HG03558 (cell line): Measurements from ENCODE around the gene P2RX2.

Experiments used
- ATAC-seq: cut with Tn5 transposase; IDR thresholded peaks from one replicate; pipeline ENCODE4 v1.9.1; 2021; ENCODE audit warnings: moderate number of reproducible peaks; ENCODE audit not compliant: unreplicated experiment; ENCODE audit errors: extremely low read depth

P2RX2 gene

GRCh38 chr12:132617135-132617701 lies 1.4 kb upstream of the P2RX2 start:
- no peak for ATAC-seq

- no peak for ATAC-seq
Observed at GRCh38 chr12:132617822-132618682, 524 bp upstream of the P2RX2 start.

DNA sequence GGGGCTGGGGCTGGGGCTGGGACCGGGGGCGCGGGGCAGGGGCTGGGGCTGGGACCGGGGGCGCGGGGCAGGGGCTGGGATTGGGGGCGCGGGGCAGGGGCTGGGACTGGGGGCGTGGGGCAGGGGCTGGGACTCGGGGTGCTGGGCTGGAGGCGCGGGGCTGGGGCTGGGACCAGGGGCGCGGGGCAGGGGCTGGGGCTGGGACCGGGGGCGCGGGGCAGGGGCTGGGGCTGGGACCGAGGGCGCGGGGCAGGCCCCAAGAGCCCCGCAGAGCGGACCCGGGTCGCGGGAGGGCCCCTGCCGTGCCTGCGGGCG lies 452 bp downstream of the P2RX2 start:
- no peak for ATAC-seq

GRCh38 chr12:132619386-132620112 lies 973 bp downstream of the P2RX2 start:
- no peak for ATAC-seq

DNA sequence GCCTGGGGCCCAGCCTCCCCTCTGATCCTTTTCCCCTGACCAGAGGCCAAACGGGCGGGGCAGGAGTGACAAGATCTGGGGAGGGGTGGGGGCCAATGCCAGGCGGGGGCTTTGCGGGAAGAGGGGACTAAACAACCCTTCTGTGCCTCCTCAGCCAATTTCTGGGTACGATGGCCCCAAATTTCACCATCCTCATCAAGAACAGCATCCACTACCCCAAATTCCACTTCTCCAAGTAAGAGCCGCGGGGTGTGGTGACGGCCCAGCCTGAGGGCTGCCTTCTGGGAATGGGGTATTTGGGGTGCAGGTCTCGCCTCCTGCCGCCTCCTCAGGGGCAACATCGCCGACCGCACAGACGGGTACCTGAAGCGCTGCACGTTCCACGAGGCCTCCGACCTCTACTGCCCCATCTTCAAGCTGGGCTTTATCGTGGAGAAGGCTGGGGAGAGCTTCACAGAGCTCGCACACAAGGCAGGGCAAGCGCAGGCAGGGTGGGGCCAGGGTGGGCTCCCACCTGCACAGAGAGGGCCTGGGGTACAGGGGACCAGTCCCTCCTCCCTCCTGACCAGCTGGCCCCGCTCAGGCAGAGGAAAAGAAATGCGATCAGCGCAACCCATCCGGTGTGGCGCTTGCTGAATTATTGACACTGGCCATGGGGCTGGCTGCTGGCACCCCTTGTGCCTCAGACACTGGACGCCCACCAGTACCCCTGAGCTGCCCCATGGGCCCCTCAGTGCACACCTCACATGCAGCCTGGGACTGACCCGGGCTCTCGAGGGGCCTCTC lies 1.7 kb downstream of the P2RX2 start:
- no peak for ATAC-seq

DNA sequence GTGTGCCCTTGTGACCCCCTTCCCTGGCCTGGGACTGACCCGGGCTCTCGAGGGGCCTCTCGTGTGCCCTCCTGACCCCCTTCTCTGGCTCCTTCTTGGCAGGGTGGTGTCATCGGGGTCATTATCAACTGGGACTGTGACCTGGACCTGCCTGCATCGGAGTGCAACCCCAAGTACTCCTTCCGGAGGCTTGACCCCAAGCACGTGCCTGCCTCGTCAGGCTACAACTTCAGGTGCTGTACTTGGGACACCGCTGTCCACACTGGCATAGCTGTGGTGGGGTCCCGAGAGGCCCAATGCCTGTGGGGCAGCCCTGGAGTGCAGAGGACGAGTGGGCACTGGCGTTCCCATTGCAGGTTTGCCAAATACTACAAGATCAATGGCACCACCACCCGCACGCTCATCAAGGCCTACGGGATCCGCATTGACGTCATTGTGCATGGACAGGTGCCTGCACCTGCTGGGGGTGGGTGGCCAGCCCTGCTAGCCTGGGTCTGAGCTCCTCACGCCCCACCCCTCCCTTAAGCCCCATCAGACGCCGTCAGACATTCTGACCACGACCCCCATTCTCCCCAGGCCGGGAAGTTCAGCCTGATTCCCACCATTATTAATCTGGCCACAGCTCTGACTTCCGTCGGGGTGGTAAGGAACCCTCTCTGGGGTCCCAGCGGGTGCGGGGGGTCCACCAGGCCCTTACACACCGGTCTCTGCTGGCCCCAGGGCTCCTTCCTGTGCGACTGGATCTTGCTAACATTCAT lies 2.5 kb downstream of the P2RX2 start:
- ATAC-seq = no peak

GRCh38 chr12:132621657-132622435 lies 3.3 kb downstream of the P2RX2 start:
- no peak for ATAC-seq

DNA sequence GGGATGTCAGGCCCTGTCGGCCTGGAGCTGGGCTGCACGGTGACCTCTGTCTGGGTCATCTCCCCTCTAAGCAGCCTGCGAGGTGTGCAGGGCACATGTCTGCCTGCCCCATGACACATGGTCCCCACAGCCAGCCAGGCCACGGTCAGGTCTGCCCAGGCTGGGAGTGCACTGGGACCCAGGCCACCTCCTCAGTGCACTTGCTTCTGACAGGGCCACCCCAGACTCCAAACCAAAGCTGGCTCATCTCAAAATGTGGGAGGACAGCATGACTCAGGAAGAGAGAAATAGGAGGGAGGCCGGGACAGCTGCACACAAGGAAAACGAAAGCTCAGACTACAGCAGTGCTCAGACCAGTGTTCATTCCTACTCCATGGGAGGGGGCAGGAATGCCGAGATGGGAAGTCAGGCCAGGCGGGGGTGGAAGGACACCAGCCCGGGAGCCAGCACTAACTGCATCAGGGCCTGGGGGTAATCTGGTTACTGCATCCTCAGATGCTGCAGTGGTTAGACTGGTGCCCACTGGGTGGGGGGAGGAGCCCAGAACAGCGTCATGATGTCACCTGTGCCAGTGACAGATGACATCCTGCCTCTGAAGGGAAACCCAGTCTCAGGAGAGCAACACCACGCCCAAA lies 4.0 kb downstream of the P2RX2 start:
- ATAC-seq = no peak

- no peak for ATAC-seq
Observed at GRCh38 chr12:132623072-132623869, 4.7 kb downstream of the P2RX2 start.

GRCh38 chr12:132624186-132624855 lies 5.7 kb downstream of the P2RX2 start:
- no peak for ATAC-seq

GRCh38 chr12:132624910-132625630 lies 6.5 kb downstream of the P2RX2 start:
- no peak for ATAC-seq

DNA sequence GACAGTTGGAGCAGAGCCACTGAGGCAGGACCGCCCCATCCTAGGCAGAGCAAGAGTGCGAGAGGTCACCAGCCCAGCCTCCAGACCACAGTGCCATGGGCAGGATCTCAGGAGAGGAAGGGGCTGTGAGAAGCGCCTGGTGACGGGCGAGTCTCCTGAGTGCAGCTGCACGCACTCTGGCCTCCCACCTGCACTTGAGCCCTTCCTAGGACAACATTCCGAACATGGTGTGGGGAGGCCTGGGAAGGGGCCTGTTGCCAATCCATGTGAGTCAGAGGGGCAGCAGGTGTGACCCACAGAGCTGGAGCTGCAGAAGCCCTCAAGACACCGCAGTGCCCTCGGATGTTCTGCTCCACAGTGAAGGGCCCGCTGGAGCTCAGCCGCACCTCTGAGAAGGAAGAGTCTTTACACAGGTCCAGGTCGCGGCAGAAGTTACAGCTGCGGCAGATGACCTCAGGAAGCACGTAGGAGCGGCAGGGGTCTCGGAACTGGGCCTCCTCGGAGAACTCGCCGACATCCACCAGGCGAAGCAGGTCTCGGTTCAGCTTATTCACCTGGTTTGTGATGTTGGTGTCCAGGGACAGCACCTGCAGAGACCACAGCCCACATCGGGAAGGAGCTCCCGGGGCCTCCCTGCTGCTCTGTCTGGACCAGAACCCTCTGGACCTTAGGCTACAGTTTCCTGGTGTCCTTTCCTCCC lies 7.3 kb downstream of the P2RX2 start:
- no peak for ATAC-seq

- no peak for ATAC-seq
Observed at GRCh38 chr12:132629330-132629729, 10.8 kb downstream of the P2RX2 start.

DNA sequence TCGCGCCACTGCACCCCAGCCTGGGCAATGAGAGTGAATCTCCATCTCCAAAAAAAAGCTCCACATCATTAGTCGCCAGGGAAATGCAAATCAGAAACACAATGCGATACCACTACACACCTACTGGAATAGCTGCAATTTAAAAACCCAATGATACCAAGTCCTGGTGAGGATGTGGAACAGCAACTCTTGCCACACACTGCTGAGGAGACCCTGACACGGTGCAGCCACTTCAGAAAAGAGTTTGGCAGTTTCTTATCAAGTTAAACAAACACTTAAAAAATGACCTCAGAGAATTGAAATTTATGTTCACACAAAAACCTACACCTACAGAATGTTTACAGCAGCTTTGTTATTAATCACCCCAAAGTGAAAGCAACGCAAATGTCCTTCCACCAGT lies 12.1 kb downstream of the P2RX2 start:
- ATAC-seq = no peak

DNA sequence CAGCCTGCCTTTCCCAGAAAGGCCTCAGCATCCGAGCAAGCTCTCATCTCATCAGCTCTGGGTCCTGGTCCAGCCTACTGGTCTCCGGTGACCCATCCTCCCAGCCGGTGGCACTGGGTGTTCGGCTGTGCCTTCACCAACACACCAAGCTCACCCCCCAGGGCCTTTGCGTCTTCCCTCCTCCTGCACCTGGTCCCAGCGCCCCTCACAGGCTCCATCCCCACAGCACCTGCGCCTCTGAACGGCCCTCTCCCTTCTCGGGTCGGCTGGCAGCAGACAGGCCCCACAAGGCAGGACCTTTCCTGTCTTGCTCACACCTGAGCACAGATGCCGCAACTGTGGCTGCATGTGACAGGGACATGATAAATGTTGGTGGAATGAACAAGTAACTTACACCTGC lies 13.1 kb downstream of the P2RX2 start:
- no peak for ATAC-seq

DNA sequence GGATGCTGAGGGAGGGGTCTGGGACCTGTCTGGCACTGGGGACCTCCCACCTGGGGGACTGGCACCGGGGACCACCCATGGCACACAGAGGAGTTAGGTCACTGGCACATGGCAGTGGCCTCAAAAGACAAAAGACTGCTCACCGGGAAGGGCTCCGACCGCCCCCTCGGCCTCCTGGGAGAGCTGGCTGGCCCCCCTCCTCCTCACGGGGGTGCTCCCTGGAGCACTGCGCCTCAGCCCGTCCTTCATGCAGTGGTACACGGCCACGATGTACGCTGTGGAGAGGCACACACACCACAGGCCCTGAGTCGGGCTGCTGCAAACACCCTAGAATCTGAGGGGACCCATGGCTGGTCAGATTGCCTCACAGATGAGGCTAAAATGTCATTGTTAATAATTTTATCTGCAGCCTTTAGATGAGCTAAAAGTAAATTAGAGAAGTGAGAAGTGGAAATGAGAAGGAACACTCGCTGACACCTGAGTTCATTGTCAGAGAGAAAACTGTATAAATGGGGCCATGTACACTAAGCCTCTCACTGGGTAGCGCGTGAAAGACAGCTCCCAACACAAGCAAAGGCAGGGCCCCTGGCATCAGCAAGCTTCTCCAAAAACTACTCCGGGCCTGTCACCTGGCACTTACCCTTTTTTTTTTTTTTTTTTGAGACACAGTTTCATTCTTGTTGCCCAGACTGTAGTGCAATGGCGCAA lies 14.1 kb downstream of the P2RX2 start:
- ATAC-seq = no peak
